ENCODE results near the gene FNDC3A.

Gene FNDC3A

DNA sequence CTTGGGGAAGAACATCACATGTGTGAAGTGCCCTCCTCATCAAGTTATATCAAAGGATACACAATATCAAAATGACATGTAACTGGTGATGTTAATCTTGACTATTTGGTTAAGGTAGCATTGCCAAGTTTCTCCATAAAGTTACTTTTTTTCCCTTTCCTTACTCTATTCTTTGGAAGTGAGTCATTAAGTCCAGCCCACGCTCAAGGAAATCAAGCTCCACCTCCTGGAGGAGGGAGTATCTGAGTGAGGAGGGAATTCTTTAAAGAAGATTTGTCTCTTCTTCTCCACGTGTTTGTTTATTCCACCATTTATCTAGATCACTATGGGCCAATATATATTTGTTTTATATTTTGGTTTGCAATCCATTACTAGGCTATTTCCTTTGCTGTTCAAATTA, 33.6 kb upstream of the FNDC3A start:
- TF ChIP-seq, protein P1, sequence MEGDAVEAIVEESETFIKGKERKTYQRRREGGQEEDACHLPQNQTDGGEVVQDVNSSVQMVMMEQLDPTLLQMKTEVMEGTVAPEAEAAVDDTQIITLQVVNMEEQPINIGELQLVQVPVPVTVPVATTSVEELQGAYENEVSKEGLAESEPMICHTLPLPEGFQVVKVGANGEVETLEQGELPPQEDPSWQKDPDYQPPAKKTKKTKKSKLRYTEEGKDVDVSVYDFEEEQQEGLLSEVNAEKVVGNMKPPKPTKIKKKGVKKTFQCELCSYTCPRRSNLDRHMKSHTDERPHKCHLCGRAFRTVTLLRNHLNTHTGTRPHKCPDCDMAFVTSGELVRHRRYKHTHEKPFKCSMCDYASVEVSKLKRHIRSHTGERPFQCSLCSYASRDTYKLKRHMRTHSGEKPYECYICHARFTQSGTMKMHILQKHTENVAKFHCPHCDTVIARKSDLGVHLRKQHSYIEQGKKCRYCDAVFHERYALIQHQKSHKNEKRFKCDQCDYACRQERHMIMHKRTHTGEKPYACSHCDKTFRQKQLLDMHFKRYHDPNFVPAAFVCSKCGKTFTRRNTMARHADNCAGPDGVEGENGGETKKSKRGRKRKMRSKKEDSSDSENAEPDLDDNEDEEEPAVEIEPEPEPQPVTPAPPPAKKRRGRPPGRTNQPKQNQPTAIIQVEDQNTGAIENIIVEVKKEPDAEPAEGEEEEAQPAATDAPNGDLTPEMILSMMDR (IDR thresholded peaks at IDR 0.05; ENCODE audit: insufficient read depth, low read length, poor library complexity, severe bottlenecking): no peak
- no peak for DNase-seq (ENCODE audit: extremely low read depth, insufficient read length)
- Histone ChIP-seq H3K4me3 (replicated peaks; ENCODE audit: low read depth, low read length) (no peak overlapping the region), H3K36me3 (ENCODE audit: control insufficient read depth, insufficient read depth, low read length) (no peaks in the 10 kb centered on the region), H3K27me3 (replicated peaks; ENCODE audit: control insufficient read depth, insufficient read depth, low read length) (no peaks in the 10 kb centered on the region; the same call in 1 of the 2 replicates)

DNA sequence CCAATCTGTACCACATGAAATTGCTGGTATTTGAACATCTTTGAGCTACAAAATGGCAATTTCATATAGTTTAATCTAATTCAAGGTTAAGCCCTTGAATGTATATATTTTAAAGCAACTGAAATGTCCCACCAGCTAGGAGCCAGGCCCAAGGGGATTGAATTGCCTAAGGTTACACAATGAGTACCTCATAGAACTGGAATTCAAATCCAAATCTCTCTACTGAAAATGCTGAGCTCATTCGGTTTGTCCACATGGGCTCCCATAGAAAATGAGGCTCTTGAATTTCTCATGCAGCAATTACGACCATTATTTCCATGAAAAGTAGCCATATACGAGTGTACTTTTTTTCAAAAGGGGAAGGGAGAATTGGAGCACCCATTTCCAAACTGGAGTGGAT, 31.5 kb upstream of the FNDC3A start:
- no peak for DNase-seq (ENCODE audit: extremely low read depth, insufficient read length)
- no peak overlapping the region for H3K4me3 ChIP-seq (replicated peaks; ENCODE audit: low read depth, low read length)
- H3K27me3 ChIP-seq (replicated peaks; ENCODE audit: control insufficient read depth, insufficient read depth, low read length): no peaks in the 10 kb centered on the region; the same call in 1 of the 2 replicates
- H3K36me3 ChIP-seq (ENCODE audit: control insufficient read depth, insufficient read depth, low read length): no peaks in the 10 kb centered on the region
- TF ChIP-seq, protein P1 (IDR thresholded peaks at IDR 0.05; ENCODE audit: insufficient read depth, low read length, poor library complexity, severe bottlenecking): no peak

DNA sequence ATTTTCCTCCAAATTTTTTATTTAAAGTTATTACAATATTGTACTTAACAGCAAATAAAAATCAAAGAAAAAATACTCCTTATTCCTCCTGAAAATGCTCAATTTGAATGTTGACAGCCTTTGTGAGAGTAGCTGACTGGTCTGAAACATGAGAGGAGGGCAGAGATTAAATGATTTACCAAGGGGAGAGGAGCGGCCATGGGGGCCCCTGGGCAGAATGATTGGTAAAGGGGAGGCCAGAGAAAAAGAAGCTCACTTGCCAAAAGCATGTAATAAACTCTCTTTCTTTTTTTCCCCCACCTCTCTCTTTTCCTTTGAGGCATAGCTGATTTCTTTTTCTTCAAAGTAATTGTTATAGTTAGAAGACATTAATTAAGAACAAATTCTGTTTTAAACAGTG, 30.1 kb upstream of the FNDC3A start:
- TF ChIP-seq, protein P1 (IDR thresholded peaks at IDR 0.05; ENCODE audit: insufficient read depth, low read length, poor library complexity, severe bottlenecking): no peak
- Histone ChIP-seq H3K4me3 (replicated peaks; ENCODE audit: low read depth, low read length) (no peak overlapping the region), H3K36me3 (ENCODE audit: control insufficient read depth, insufficient read depth, low read length) (no peaks in the 10 kb centered on the region), H3K27me3 (replicated peaks; ENCODE audit: control insufficient read depth, insufficient read depth, low read length) (no peaks in the 10 kb centered on the region; the same call in 1 of the 2 replicates)
- DNase-seq (ENCODE audit: extremely low read depth, insufficient read length): no peak

DNA sequence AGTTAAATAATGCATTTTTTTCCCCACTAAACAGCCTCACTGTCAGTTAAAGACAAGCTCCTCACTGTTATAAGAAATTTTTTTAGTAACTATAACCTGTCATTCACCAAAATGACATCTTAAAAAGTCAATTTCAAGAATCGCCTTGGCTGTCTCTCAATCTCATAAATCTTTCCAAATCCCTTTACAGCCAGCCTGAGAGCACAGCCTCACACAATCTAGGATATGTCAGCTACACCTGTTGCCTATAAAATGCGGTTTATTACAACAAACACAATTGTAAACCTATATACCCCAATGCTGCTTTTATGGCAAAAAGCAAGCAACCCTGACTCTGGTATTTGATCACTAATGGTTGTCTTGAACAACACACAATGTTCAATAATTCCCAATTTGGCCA, 29.5 kb upstream of the FNDC3A start:
- no peak for DNase-seq (ENCODE audit: extremely low read depth, insufficient read length)
- Histone ChIP-seq H3K4me3 (replicated peaks; ENCODE audit: low read depth, low read length) (no peak overlapping the region), H3K36me3 (ENCODE audit: control insufficient read depth, insufficient read depth, low read length) (no peaks in the 10 kb centered on the region), H3K27me3 (replicated peaks; ENCODE audit: control insufficient read depth, insufficient read depth, low read length) (no peaks in the 10 kb centered on the region; the same call in 1 of the 2 replicates)
- TF ChIP-seq, protein P1 (IDR thresholded peaks at IDR 0.05; ENCODE audit: insufficient read depth, low read length, poor library complexity, severe bottlenecking): no peak

DNA sequence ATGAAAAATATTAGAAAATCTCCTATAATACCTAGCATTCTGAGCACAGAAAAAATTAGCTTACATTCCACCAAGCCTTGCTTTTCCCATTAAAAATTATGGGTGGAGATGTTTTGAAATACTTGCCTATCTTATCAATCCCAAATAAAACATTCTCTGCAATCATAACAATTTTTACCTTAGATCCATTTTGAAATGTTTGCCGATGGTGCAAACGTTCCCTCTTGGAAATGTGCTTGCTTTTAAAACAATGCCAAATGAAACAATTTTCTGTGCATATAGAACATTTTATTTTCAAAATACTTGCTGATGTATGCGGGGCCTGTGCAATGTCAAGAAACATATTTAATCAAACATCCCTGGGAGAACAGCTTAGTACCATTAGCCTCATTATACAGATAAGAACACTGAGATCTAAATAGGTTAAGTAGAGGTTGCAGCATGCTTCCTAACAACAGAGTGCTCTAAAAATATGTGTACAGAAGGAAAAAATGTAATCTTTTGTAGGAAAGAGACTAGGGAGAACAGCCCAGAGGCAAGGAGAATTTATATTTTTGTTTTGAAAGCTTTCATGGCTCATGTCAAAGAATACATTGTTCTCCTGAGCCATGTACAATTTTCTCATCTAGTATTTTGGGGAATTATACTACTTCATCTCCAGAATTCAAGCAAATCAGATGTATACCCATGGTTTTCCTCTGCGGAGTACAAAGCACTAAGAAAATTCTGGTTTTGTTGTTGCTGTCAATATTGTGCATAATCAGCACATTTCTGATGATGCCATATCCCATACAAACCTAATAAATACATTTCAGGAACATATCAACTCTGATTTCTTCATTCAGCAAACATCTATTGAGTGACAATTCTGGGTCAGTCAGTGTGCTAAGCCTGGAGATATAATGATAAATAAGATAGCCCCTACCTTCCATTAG, 25.9 kb upstream of the FNDC3A start:
- Histone ChIP-seq H3K27me3 (replicated peaks; ENCODE audit: control insufficient read depth, insufficient read depth, low read length) (no peaks in the 10 kb centered on the region; the same call in 1 of the 2 replicates), H3K4me3 (replicated peaks; ENCODE audit: low read depth, low read length) (no peak overlapping the region), H3K36me3 (ENCODE audit: control insufficient read depth, insufficient read depth, low read length) (no peaks in the 10 kb centered on the region)
- no peak for DNase-seq (ENCODE audit: extremely low read depth, insufficient read length)
- TF ChIP-seq, protein P1 (IDR thresholded peaks at IDR 0.05; ENCODE audit: insufficient read depth, low read length, poor library complexity, severe bottlenecking): no peak

Data from GM06990 (cell line).